Sigmoid colon (tissue), 4 donors: Measurements from ENCODE around the gene GP2.

Experiments
- CTCF ChIP-seq, 4 experiments: fragments of 450-650 bp in 3 of 4; fragments of 200-600 bp in 1 of 4; IDR thresholded peaks; one replicate each; pipeline ENCODE4 v1.5.1; 2016 to 2019; ENCODE audit warnings: antibody characterized with exemption in 4 of 4, mild to moderate bottlenecking in 3 of 4, moderate library complexity in 2 of 4
- EP300 ChIP-seq, 4 donors: sonication (generic); formaldehyde crosslinking; IDR thresholded peaks; one replicate each; pipeline ENCODE4 v1.6.1; 2017; ENCODE audit warnings: antibody characterized with exemption in 4 of 4
- POLR2A ChIP-seq, 2 donors: fragments of 450-650 bp; IDR thresholded peaks; one replicate each; pipeline ENCODE4 v1.6.1; 2016; ENCODE audit warnings: antibody characterized with exemption in 2 of 2, mild to moderate bottlenecking in 2 of 2, moderate library complexity in 2 of 2

DNA sequence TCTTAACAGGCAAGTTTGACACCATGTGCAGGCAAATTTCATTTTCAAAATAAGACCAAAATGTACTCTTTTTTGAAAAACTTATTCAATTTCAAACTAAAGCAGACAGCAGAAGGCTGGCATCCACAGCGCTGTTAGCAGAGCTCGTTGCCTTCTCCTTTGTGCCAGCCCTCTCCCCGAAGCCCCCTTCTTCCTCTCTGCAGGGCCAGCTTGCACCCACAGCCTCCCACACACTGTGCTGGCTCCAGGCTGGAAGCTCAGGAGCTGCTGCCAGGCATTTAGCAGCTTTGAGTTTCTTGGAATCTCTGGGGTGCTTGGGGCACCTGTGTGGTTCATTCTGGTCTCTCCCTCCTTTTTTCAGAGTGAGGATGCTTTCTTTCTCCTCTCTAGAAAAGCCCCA, 37.7 kb downstream of the GP2 start:
- TF ChIP-seq EP300 (IDR thresholded peaks at IDR 0.05), result no peak
- no peak for TF ChIP-seq POLR2A (IDR thresholded peaks at IDR 0.05)
- TF ChIP-seq CTCF (IDR thresholded peaks at IDR 0.05), result no peak
